DOHH2 (cell line): Measurements from ENCODE around the gene CNBD2.

Experiments
- CTCF ChIP-seq: fragments of 200-600 bp; sonication (generic); IDR thresholded peaks from one replicate; pipeline ENCODE4 v1.5.1; 2014; ENCODE audit warnings: antibody characterized with exemption, mild to moderate bottlenecking, low read depth, low read length; ENCODE audit not compliant: poor library complexity, severe bottlenecking
- EZH2phosphoT487 ChIP-seq: fragments of 200-600 bp; sonication (generic); IDR thresholded peaks from 2 replicates; pipeline ENCODE4 v1.6.1; 2017; ENCODE audit warnings: borderline replicate concordance, mild to moderate bottlenecking, antibody characterized with exemption, low read length, moderate library complexity, mixed read lengths

- TF ChIP-seq CTCF = no peak
- TF ChIP-seq EZH2phosphoT487 = no peak
These were observed 63.4 kb downstream of the CNBD2 start for GRCh38 chr20:36031806-36032205.
